Ishikawa (cell line): ENCODE measurements around the gene RAB37.

Experiments
- CEBPB ChIP-seq: IDR thresholded peaks from 2 replicates; pipeline ENCODE4 v1.6.1; 2012
- CREB1 ChIP-seq: IDR thresholded peaks from 2 replicates; pipeline ENCODE4 v1.6.1; 2012; ENCODE audit warnings: low read depth
- EGR1 ChIP-seq: IDR thresholded peaks from 2 replicates; pipeline ENCODE4 v1.6.1; 2012
- EP300 ChIP-seq: IDR thresholded peaks from 2 replicates; pipeline ENCODE4 v1.6.1; 2012; ENCODE audit warnings: borderline replicate concordance
- FOXM1 ChIP-seq: IDR thresholded peaks from 2 replicates; pipeline ENCODE4 v1.6.1; 2012; ENCODE audit warnings: low read depth, borderline replicate concordance
- NFIC ChIP-seq: IDR thresholded peaks from 2 replicates; pipeline ENCODE4 v1.6.1; 2012
- RAD21 ChIP-seq: IDR thresholded peaks from 2 replicates; pipeline ENCODE4 v1.6.1; 2012; ENCODE audit warnings: low read depth
- TAF1 ChIP-seq: IDR thresholded peaks from 2 replicates; pipeline ENCODE4 v1.6.1; 2012; ENCODE audit warnings: low read depth, mild to moderate bottlenecking
- TCF12 ChIP-seq: IDR thresholded peaks from 2 replicates; pipeline ENCODE4 v1.6.1; 2012; ENCODE audit warnings: low read depth
- TEAD4 ChIP-seq: IDR thresholded peaks from 2 replicates; pipeline ENCODE4 v1.6.1; 2012
- YY1 ChIP-seq: IDR thresholded peaks from 2 replicates; pipeline ENCODE4 v1.6.1; 2012; ENCODE audit warnings: low read depth
- ZBTB7A ChIP-seq: IDR thresholded peaks from 2 replicates; pipeline ENCODE4 v1.6.1; 2012; ENCODE audit warnings: low read depth
- TF ChIP-seq, protein P1 (sequence below): IDR thresholded peaks from 2 replicates; pipeline ENCODE4 v1.6.1; 2012
- TF ChIP-seq, protein P2 (sequence below): IDR thresholded peaks from 2 replicates; pipeline ENCODE4 v1.6.1; 2012
- TF ChIP-seq, protein P3 (sequence below): IDR thresholded peaks from 2 replicates; pipeline ENCODE4 v1.6.1; 2012; ENCODE audit warnings: low read depth, mild to moderate bottlenecking

Gene RAB37

DNA sequence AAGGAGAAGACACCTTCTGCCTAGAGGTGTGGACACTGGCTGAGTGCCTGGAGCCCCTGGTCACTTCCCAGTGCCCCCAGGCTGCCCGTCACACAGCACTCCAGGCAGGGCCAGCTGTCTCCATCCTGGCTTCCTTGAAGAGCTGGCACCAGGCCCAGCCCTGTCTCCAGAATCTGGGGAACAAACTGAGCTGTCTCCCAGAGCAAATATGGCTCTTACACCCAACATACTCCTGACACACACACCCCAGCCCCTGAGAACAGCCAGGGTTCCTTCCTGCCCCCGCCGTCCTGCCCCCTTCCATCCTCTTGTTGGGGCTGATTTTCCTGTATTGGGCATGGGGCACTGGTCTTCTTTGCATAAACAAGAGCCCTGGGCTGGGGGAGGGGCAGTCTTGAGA, 20.4 kb downstream of the RAB37 start:
- TF ChIP-seq, protein P1, sequence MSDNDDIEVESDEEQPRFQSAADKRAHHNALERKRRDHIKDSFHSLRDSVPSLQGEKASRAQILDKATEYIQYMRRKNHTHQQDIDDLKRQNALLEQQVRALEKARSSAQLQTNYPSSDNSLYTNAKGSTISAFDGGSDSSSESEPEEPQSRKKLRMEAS, result no peak
- TF ChIP-seq TAF1, result no peak
- TF ChIP-seq NFIC, result peak; percentile 57; the same call in 1 of the 2 replicates
- no peak for TF ChIP-seq CREB1

DNA sequence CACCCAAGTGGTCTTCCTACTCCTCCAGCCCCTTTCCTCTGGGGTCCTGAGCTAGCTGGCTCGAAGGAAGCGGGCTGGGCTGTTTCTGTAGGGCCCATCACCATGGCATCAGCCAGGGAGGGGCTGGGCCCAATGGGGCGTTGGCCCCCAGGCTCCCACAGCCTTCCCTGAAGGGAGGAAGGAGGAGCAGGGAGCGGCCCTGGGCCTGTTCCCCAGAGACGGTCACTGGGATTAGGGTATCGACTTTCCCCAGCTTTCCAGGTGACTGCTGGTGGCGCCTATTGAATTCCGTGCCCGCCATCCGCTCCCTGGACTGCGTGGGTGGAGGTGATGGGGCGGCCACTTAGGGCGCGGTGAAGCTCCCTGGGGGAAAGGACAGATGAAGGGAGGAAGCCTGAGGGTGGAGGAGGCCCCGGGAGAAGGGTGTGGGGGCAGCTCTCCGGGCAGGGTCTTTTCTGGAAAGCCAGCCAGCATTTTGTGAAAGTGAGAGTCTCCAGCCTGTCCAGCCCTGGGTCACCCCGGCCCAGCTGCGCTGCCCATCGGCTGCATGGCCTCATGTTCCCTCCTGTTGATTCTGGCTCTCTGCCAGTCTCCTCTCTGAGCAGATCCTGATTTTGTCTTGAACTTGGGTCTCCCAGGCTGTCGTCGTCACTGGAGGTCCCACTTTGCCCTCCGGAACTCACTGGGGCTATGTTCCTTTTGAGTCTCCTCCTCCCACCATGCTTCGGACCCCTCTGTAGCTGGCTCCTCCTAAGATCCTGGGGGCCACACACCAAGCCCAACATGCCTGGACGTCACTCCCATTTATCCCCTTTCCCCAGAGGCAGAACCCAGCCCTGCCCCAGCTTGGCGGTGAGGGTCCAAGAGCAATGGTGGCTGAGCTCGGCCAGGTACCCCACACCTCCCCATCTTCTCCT, 21.1 kb downstream of the RAB37 start:
- TF ChIP-seq FOXM1, result no peak; the same call in 1 of the 2 replicates
- TF ChIP-seq EGR1, result peak; percentile 100
- 0 out of 2 replicates have a peak, but pooled peaks have one; percentile 32 for TF ChIP-seq YY1
- TF ChIP-seq, protein P2, sequence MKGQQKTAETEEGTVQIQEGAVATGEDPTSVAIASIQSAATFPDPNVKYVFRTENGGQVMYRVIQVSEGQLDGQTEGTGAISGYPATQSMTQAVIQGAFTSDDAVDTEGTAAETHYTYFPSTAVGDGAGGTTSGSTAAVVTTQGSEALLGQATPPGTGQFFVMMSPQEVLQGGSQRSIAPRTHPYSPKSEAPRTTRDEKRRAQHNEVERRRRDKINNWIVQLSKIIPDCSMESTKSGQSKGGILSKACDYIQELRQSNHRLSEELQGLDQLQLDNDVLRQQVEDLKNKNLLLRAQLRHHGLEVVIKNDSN, result no peak
- TF ChIP-seq EP300, result peak; percentile 61; the same call in 1 of the 2 replicates
- peak; percentile 55 for TF ChIP-seq TEAD4
- TF ChIP-seq, protein P1, result peak; percentile 53; the same call in 1 of the 2 replicates
- no peak for TF ChIP-seq TAF1
- peak; percentile 70; the same call in 1 of the 2 replicates for TF ChIP-seq TCF12
- TF ChIP-seq ZBTB7A, result peak; percentile 17; the same call in 1 of the 2 replicates
- no peak for TF ChIP-seq RAD21
- TF ChIP-seq, protein P3, sequence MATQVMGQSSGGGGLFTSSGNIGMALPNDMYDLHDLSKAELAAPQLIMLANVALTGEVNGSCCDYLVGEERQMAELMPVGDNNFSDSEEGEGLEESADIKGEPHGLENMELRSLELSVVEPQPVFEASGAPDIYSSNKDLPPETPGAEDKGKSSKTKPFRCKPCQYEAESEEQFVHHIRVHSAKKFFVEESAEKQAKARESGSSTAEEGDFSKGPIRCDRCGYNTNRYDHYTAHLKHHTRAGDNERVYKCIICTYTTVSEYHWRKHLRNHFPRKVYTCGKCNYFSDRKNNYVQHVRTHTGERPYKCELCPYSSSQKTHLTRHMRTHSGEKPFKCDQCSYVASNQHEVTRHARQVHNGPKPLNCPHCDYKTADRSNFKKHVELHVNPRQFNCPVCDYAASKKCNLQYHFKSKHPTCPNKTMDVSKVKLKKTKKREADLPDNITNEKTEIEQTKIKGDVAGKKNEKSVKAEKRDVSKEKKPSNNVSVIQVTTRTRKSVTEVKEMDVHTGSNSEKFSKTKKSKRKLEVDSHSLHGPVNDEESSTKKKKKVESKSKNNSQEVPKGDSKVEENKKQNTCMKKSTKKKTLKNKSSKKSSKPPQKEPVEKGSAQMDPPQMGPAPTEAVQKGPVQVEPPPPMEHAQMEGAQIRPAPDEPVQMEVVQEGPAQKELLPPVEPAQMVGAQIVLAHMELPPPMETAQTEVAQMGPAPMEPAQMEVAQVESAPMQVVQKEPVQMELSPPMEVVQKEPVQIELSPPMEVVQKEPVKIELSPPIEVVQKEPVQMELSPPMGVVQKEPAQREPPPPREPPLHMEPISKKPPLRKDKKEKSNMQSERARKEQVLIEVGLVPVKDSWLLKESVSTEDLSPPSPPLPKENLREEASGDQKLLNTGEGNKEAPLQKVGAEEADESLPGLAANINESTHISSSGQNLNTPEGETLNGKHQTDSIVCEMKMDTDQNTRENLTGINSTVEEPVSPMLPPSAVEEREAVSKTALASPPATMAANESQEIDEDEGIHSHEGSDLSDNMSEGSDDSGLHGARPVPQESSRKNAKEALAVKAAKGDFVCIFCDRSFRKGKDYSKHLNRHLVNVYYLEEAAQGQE, result no peak
- no peak for TF ChIP-seq CREB1
- TF ChIP-seq CEBPB, result no peak; the same call in 1 of the 2 replicates
- TF ChIP-seq NFIC, result peak; percentile 81

DNA sequence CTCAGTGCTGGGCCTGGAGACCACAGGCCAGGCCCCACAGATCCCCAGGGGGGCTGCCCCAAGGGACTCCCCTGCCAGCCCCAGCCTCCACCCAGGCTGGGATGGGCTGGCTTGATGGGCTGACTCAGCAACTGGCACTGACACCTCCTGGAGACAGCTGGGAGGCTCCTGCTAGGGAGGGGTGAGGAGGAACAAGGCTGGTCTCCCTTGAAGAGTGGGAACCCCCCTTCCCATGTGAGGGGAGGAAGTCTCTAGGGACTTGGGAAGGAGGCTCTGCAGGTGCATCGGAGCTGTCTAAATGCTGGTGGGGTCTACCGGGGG, 21.8 kb downstream of the RAB37 start:
- TF ChIP-seq TEAD4 (no peak), EP300 (no peak), FOXM1 (no peak), TCF12 (no peak), ZBTB7A (no peak), TAF1 (no peak), RAD21 (no peak), CEBPB (no peak), NFIC (no peak), CREB1 (no peak), EGR1 (no peak), YY1 (no peak)
- TF ChIP-seq, protein P2, result no peak
- TF ChIP-seq, protein P1, result no peak
- TF ChIP-seq, protein P3, result no peak

DNA sequence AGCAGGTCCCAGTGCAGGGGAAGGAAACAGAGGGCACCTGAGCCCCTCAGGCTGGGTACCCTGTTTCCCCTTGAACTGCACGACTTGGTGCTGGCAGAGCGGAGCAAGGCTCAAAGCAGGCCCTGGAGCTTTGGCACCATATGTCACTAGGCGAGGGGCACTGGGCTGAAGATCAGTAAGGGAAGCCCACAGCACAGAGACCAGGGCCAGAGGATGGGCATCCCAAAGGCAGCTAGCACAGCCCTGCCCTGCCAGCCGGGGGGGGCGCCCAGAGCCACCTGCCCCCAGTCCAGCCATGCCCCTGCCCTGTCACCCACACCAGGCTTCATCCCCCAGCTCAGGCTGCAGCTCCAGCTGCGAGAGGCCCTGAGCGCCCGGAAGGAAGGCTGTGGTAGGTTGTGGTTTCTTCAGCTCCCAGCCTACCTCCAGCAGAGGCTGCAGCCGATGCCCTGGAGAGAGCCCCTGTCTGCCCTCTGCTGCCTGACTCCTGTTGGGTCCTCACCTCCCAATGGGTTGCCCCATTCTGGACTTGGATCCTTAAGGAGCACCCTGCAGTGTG, 22.3 kb downstream of the RAB37 start:
- TF ChIP-seq RAD21, result peak; percentile 27; the same call in 1 of the 2 replicates
- no peak for TF ChIP-seq FOXM1

DNA sequence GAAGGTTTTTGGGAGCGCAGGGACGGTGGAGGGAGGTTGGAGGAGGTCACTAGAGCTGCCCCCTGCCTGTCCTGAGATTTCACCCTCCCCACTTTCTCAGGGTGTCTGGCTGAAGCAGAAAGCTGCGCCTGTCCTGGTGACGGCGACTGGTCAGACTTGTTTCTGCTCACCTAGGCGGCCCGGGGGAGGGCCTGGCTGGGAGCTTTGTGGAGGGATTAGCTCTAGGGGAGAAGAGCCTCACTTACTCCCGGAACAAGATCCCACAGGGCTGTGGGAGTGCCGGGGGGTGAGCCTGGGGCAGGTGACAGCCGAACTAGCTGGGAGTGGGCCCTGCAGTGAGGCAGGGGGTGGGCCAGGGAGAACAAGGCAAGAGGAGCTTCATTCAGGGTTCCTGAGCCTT, 22.9 kb downstream of the RAB37 start:
- peak; percentile 68 for TF ChIP-seq EGR1
- no peak for TF ChIP-seq CREB1
- TF ChIP-seq TAF1, result no peak
- TF ChIP-seq, protein P2, result peak; percentile 45; the same call in 1 of the 2 replicates
- no peak for TF ChIP-seq TEAD4
- peak; percentile 92 for TF ChIP-seq TCF12
- TF ChIP-seq NFIC, result peak; percentile 71
- peak; percentile 57; the same call in 1 of the 2 replicates for TF ChIP-seq ZBTB7A
- TF ChIP-seq FOXM1, result no peak; the same call in 1 of the 2 replicates
- no peak for TF ChIP-seq CEBPB
- no peak for TF ChIP-seq RAD21
- TF ChIP-seq, protein P1, result peak; percentile 74
- TF ChIP-seq, protein P3, result no peak
- no peak; the same call in 1 of the 2 replicates for TF ChIP-seq YY1
- peak; percentile 82; the same call in 1 of the 2 replicates for TF ChIP-seq EP300
